RWPE1 (cell line): ENCODE data around the gene HERPUD2.

Experiments used
- CTCF ChIA-PET: fragments of 350-600 bp; sonication (Branson Sonifier 250); formaldehyde crosslinking; extraction: SDS; loops from one replicate; lab custom pipeline; 2021; lab: Yijun Ruan, JAX
- POLR2A ChIA-PET: fragments of 400-600 bp; formaldehyde crosslinking; extraction: SDS; loops from one replicate; lab custom pipeline; 2020; ENCODE audit warnings: antibody characterized with exemption; ENCODE audit not compliant: low non-redundant PET; lab: Yijun Ruan, JAX
- DNase-seq: peaks from one replicate; pipeline ENCODE4 v3.0.0; 2012; ENCODE audit warnings: low spot score
- H3K27ac ChIP-seq: fragments of 450-650 bp; 2 replicates; pipeline ENCODE4 v1.5.1; 2017
- CTCF ChIP-seq: fragments of 450-650 bp; conservative IDR thresholded peaks from 2 replicates; pipeline ENCODE4 v1.5.1; 2017; ENCODE audit warnings: low read depth, mild to moderate bottlenecking

Gene HERPUD2

GRCh38 chr7:35645691-35646090 is 49.2 kb downstream of the HERPUD2 start:
- no peak for DNase-seq
- TF ChIP-seq CTCF = no peak
- CTCF ChIA-PET = interaction anchor here (1.8 kb wide), 1 partner anchor 21 kb away, joined by 4 read pairs; no protein-coding TSS in a partner anchor
- POLR2A ChIA-PET = no interaction called here
- no peak overlapping the region for H3K27ac ChIP-seq

- no peak for DNase-seq
- no peak for TF ChIP-seq CTCF
- POLR2A ChIA-PET = no interaction called here
- CTCF ChIA-PET = interaction anchor here (0.7 kb wide), 1 partner anchor 590 kb away, joined by 3 read pairs; no protein-coding TSS in a partner anchor
- no peak overlapping the region for H3K27ac ChIP-seq
Measured at GRCh38 chr7:35630024-35630972, 64.6 kb downstream of the HERPUD2 start.

GRCh38 chr7:35624299-35625186 is 70.4 kb downstream of the HERPUD2 start:
- peak; percentile 72 for DNase-seq
- ChIA-PET POLR2A (no interaction called here), CTCF (interaction anchor here (0.6 to 2.6 kb wide), 13 partner anchors 15 to 290 kb away, joined by 3 to 10 read pairs (median 3); no protein-coding TSS in a partner anchor)
- no peak overlapping the region for H3K27ac ChIP-seq
- TF ChIP-seq CTCF = peak; percentile 92

- no peak for DNase-seq
- no peak for TF ChIP-seq CTCF
- ChIA-PET CTCF (interaction anchor here (0.6 to 2.6 kb wide), 7 partner anchors 13 to 574 kb away, joined by 3 to 10 read pairs (median 4); no protein-coding TSS in a partner anchor), POLR2A (no interaction called here)
- H3K27ac ChIP-seq = no peak overlapping the region
Measured at GRCh38 chr7:35623381-35623780, 71.6 kb downstream of the HERPUD2 start.

GRCh38 chr7:35619863-35620262 is 75.1 kb downstream of the HERPUD2 start:
- POLR2A ChIA-PET = no interaction called here
- DNase-seq = no peak
- no peak for TF ChIP-seq CTCF
- CTCF ChIA-PET = no interaction called here
- no peak overlapping the region for H3K27ac ChIP-seq

- no peak overlapping the region for H3K27ac ChIP-seq
- ChIA-PET POLR2A (no interaction called here), CTCF (interaction anchor here (0.9 kb wide), 1 partner anchor 21 kb away, joined by 3 read pairs; no protein-coding TSS in a partner anchor)
- TF ChIP-seq CTCF = no peak
- DNase-seq = no peak
Measured at GRCh38 chr7:35617041-35617440, 77.9 kb downstream of the HERPUD2 start.
